ENCODE measurements around the gene SCGB1C1. TPM values are rescaled to one million over a fixed set of nuclear protein-coding genes. Genes with fewer than 3 reads are reported as not detected.
"Not testable (repeated sequence)": the region's sequence is repeated elsewhere in the genome, so short reads cannot be mapped to it uniquely, and the experiment has no call there.

SCGB1C1 gene
- polyA plus RNA-seq, 1 donor = 0.34 TPM

GRCh38 chr11:218815-219593, 26.1 kb downstream of the SCGB1C1 start:
- no peak for DNase-seq (ENCODE audit: low read depth)

DNA sequence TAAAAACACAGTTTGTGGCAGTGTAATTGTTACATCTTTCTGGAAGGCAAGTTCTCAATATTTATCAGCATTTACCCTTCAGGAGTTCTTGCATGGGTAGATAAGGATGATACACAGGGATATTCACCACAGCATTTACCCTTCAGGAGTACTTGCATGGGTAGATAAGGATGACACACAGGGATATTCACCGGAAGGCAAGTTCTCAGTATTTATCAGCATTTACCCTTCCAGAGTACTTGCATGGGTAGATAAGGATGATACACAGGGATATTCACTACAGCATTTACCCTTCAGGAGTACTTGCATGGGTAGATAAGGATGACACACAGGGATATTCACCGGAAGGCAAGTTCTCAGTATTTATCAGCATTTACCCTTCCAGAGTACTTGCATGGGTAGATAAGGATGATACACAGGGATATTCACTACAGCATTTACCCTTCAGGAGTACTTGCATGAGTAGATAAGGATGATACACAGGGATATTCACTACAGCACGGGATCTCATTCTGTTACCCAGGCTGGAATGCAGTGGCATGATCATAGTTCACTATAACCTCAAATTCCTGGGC, 27.9 kb downstream of the SCGB1C1 start:
- not testable (repeated sequence) for DNase-seq (ENCODE audit: low read depth)

DNA sequence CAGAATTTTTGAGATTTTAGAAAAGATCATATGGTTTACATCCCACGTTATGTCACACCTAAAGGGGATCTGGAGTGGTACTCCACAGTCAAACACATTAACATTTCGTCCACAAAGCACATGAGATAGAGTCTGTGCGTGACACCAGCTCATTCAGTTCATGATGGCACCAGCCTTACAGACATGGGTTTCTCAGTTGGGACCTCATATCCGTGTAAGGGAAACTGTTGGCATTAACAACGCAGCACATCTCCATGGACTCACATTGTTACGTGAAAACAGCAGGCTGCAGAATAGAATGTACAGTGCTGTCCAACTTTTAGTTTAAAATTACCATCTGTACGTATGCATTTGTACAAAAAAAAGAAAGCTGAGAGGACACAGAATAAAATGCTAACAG, 28.7 kb downstream of the SCGB1C1 start:
- DNase-seq (ENCODE audit: low read depth) = no peak

GRCh38 chr11:221998-222789, 29.3 kb downstream of the SCGB1C1 start:
- DNase-seq (ENCODE audit: low read depth) = no peak

GRCh38 chr11:223026-223789, 30.3 kb downstream of the SCGB1C1 start:
- DNase-seq (ENCODE audit: low read depth) = no peak

- DNase-seq (ENCODE audit: low read depth) = no peak
Observed at GRCh38 chr11:223884-224283, 31.0 kb downstream of the SCGB1C1 start.

- DNase-seq (ENCODE audit: low read depth) = no peak
Observed at GRCh38 chr11:224424-224823, 31.5 kb downstream of the SCGB1C1 start.

DNA sequence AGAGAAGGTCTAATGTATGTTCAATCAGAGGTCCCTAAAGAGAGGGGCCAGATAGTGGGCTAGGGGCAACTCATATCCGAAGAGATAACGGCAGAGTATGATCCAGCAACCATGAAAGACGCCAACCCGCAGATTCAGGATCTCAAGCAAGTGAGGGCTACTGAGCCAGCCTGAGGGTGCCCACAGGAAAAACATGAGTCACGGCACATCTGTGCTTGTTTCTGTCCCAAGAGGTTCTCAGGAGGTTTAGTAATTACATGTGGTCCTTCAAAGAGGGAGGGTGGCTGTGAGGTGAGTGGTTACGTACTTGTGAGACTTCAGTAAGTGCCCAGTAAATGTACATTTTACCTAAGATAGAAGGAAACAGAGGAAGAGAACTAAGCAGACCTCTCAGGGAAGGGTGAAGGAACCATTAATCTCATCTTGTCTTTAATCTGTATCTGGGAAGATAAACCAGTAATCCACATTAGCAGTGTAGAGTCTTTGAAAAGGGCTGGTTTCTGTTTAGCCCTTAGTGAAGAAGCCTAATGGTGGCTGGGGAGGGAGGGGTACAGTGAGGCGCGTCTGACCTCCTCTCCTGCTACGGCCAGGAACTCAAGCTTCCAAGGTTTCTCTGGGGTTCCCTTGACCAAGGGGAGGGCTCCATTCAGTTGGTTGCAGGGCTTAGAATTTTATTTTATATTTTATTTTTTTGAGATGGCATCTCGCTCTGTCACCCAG, 33.0 kb downstream of the SCGB1C1 start:
- DNase-seq (ENCODE audit: low read depth) = no peak

DNA sequence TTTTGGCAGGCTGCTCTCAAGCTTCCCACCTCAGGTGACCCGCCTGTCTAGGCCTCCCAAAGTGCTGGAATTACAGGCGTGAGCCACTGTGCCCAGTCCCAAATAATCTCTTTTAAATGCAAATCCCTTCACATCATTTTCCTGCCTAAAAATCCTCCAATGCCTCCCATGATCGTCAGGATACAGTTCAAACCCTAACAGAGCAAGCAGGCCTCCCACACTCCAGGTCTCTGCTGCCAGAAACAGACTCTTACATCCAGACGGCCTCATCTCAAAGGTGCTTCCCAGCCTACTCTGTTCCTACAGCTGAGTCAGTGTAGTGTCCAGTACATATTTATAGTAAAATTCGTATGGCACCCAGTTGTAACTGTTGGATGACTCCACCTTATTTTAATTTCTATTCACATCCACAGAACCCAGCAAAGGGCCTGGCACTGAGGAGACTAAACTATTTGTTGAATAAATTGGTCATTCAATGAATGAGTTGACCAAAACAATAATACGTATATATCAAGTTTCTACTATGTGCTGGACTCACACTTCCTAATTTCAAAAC, 35.0 kb downstream of the SCGB1C1 start:
- no peak for DNase-seq (ENCODE audit: low read depth)

- no peak for DNase-seq (ENCODE audit: low read depth)
Observed at GRCh38 chr11:230431-230830, 37.6 kb downstream of the SCGB1C1 start.

- DNase-seq (ENCODE audit: low read depth) = no peak
Observed at GRCh38 chr11:232783-233565, 40.1 kb downstream of the SCGB1C1 start.

- DNase-seq (ENCODE audit: low read depth) = no peak
Observed at GRCh38 chr11:235180-235579, 42.3 kb downstream of the SCGB1C1 start.

DNA sequence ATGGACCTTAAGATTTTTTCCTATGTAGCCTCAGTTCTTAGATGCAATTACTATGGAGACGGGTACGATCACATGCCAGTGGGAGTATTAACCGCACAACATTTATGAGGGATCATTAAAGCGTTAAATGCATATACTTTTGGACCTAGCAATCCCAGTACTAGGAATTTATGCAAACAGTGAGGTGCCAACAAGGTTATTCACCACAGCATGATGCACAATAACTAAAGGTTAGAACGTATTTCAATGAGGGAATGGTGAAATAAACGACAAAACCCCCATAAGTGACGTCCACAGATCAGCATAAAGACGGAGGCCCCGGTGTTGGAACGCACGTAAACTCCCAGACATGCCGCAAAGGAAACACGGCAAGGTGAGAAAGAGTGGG, 42.7 kb downstream of the SCGB1C1 start:
- no peak for DNase-seq (ENCODE audit: low read depth)

- peak; percentile 46 for DNase-seq (ENCODE audit: low read depth)
Observed at GRCh38 chr11:235997-236773, 43.3 kb downstream of the SCGB1C1 start, which contains the start of gene SIRT3. SIRT3 (minus strand) TSS chr11:236342; CDS start chr11:236328, 14 bp downstream.

GRCh38 chr11:236774-237767, 44.2 kb downstream of the SCGB1C1 start, which contains the start of gene PSMD13:
PSMD13 (plus strand) TSS chr11:236976; CDS start chr11:237050, 74 bp downstream.
- peak; percentile 70 for DNase-seq (ENCODE audit: low read depth)

- DNase-seq (ENCODE audit: low read depth) = not testable (repeated sequence)
Observed at GRCh38 chr11:238346-238745, 45.5 kb downstream of the SCGB1C1 start.

- no peak for DNase-seq (ENCODE audit: low read depth)
Observed at GRCh38 chr11:240315-240714, 47.4 kb downstream of the SCGB1C1 start.

DNA sequence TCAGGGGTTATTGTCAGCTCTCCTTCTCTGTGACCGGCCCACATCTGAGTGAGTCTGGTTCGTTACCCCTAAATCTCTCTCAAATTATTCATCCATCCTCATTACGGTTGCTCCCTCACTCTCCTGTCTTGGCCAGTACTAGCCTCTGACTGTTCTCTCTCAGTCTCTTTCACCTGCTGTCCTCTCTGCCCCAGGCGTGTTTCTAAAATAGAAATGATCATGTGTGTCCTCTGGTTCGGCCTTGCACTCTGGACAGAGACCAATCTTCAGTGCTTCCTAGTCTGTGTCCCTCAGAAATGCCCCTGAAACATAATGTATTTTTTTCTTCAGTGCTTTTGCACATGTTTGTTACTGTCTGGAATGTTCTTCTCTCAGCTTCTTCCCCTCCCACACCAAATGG, 48.8 kb downstream of the SCGB1C1 start:
- no peak for DNase-seq (ENCODE audit: low read depth)

All from forelimb muscle (tissue), 1 donor.